Measurements from ENCODE around the gene PIK3R5.

The PIK3R5 gene

GRCh38 chr17:8922451-8922850 is 43.1 kb downstream of the PIK3R5 start:
- no peak for DNase-seq

GRCh38 chr17:8921147-8921546 is 44.4 kb downstream of the PIK3R5 start:
- no peak for DNase-seq

- no peak for DNase-seq
Observed at GRCh38 chr17:8918807-8919465, 46.6 kb downstream of the PIK3R5 start.

GRCh38 chr17:8916466-8916865 is 49.0 kb downstream of the PIK3R5 start:
- DNase-seq, result no peak

GRCh38 chr17:8914554-8914953 is 51.0 kb downstream of the PIK3R5 start:
- DNase-seq, result no peak

GRCh38 chr17:8913879-8914278 is 51.6 kb downstream of the PIK3R5 start:
- DNase-seq, result no peak

- no peak for DNase-seq
Observed at GRCh38 chr17:8913091-8913490, 52.4 kb downstream of the PIK3R5 start.

- no peak for DNase-seq
Observed at GRCh38 chr17:8912084-8912981, 53.2 kb downstream of the PIK3R5 start.

GRCh38 chr17:8910969-8911604 is 54.4 kb downstream of the PIK3R5 start:
- no peak for DNase-seq

- no peak for DNase-seq
Observed at GRCh38 chr17:8909586-8910270, 55.8 kb downstream of the PIK3R5 start.

- no peak for DNase-seq
Observed at GRCh38 chr17:8905331-8905730, 60.2 kb downstream of the PIK3R5 start.

- no peak for DNase-seq
Observed at GRCh38 chr17:8904686-8905085, 60.8 kb downstream of the PIK3R5 start.

- DNase-seq, result no peak
Observed at GRCh38 chr17:8904201-8904600, 61.3 kb downstream of the PIK3R5 start.

- no peak for DNase-seq
Observed at GRCh38 chr17:8900626-8901585, 64.6 kb downstream of the PIK3R5 start.

GRCh38 chr17:8900207-8900606 is 65.3 kb downstream of the PIK3R5 start:
- no peak for DNase-seq

GRCh38 chr17:8898636-8899035 is 66.9 kb downstream of the PIK3R5 start:
- no peak for DNase-seq

GRCh38 chr17:8898126-8898525 is 67.4 kb downstream of the PIK3R5 start:
- no peak for DNase-seq

GRCh38 chr17:8896641-8897635 is 68.6 kb downstream of the PIK3R5 start:
- no peak for DNase-seq

GRCh38 chr17:8896087-8896486 is 69.4 kb downstream of the PIK3R5 start:
- no peak for DNase-seq

GRCh38 chr17:8894673-8895578 is 70.6 kb downstream of the PIK3R5 start:
- no peak for DNase-seq

All from NK-92 treated with Interleukin-12 subunit alpha and Interleukin-12 subunit beta, amount 100 ng/mL, for 24 hours (cell line).